ENCODE measurements around the gene OTUD4.

DNA sequence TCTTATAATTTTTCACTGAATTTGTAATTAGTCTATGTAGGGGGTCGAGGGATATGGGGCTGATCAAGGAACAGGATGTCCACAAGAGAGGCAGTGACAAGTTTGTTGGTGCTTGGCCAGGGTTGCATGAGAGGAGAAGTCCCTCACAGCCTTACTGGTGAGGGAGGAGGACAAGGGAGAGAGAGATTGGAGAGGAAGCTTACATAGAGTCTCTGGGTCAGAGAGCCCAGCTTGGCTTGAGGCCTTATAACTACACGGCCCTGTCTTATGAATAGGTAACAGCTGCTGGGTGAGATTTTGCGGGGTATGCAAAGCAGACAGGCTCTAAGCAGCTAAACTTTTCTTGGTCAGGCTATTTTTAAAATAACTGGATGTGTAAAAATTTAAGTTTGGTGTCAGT lies 37.9 kb upstream of the OTUD4 start:
- TF ChIP-seq, protein P1, sequence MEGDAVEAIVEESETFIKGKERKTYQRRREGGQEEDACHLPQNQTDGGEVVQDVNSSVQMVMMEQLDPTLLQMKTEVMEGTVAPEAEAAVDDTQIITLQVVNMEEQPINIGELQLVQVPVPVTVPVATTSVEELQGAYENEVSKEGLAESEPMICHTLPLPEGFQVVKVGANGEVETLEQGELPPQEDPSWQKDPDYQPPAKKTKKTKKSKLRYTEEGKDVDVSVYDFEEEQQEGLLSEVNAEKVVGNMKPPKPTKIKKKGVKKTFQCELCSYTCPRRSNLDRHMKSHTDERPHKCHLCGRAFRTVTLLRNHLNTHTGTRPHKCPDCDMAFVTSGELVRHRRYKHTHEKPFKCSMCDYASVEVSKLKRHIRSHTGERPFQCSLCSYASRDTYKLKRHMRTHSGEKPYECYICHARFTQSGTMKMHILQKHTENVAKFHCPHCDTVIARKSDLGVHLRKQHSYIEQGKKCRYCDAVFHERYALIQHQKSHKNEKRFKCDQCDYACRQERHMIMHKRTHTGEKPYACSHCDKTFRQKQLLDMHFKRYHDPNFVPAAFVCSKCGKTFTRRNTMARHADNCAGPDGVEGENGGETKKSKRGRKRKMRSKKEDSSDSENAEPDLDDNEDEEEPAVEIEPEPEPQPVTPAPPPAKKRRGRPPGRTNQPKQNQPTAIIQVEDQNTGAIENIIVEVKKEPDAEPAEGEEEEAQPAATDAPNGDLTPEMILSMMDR (IDR thresholded peaks at IDR 0.05): no peak
- no peak for TF ChIP-seq EZH2 (IDR thresholded peaks at IDR 0.05; ENCODE audit: borderline replicate concordance, insufficient read depth, low read depth, low read length, poor library complexity, severe bottlenecking)
